H1 (cell line): ENCODE measurements around the gene TSSK6. TPM values are rescaled to one million over a fixed set of nuclear protein-coding genes. Genes with fewer than 3 reads are reported as not detected.
A peak's percentile ranks its signal among the peaks of the same experiment; 100 is the strongest.

Experiments
- CTCF ChIA-PET: fragments of 300-600 bp; sonication (Branson Sonifier 250); formaldehyde crosslinking; loops from one replicate; lab custom pipeline; 2021; ENCODE audit not compliant: partially characterized antibody; lab: Charles Lee
- POLR2A ChIA-PET: fragments of 300-600 bp; sonication (Branson Sonifier 250); formaldehyde crosslinking; loops from one replicate; lab custom pipeline; 2021; ENCODE audit warnings: inconsistent platforms; ENCODE audit not compliant: partially characterized antibody; lab: Charles Lee
- DNase-seq, 2 experiments: peaks; one replicate each; pipeline versions ENCODE4 v3.0.0 to v3.0.0-alpha.2; 2010 to 2022; ENCODE audit warnings: low spot score in 2 of 2, low read depth in 1 of 2, mixed read lengths in 1 of 2
- FAIRE-seq: peaks from 2 replicates; lab custom pipeline; 2011; peaks lifted over from hg19 to GRCh38; lab: Jason Lieb, UNC
- H2AFZ ChIP-seq: 2 replicates; pipeline ENCODE4 v1.8.1; 2012; ENCODE audit warnings: low read length, inconsistent platforms
- H2AK5ac ChIP-seq: 2 replicates; pipeline ENCODE4 v1.6.1; 2013; ENCODE audit warnings: low read depth, low read length
- H2BK120ac ChIP-seq: replicated peaks from 2 replicates; pipeline ENCODE3; 2013; ENCODE audit warnings: low read depth, low read length, inconsistent platforms
- H2BK12ac ChIP-seq: 2 replicates; pipeline ENCODE4 v1.6.1; 2013; ENCODE audit warnings: low read depth, low read length
- H2BK15ac ChIP-seq: 2 replicates; pipeline ENCODE4 v1.6.1; 2013; ENCODE audit warnings: low read length
- H2BK20ac ChIP-seq: 2 replicates; pipeline ENCODE4 v1.6.1; 2013; ENCODE audit warnings: low read length
- H2BK5ac ChIP-seq: 2 replicates; pipeline ENCODE4 v1.6.1; 2013; ENCODE audit warnings: low read depth, low read length
- H3K14ac ChIP-seq: 2 replicates; pipeline ENCODE4 v1.6.1; 2013; ENCODE audit warnings: inconsistent platforms; ENCODE audit not compliant: insufficient read length
- H3K18ac ChIP-seq: 2 replicates; pipeline ENCODE4 v1.6.1; 2013; ENCODE audit warnings: low read length; ENCODE audit errors: extremely low read depth
- H3K23ac ChIP-seq: 2 replicates; pipeline ENCODE4 v1.6.1; 2013; ENCODE audit warnings: inconsistent platforms; ENCODE audit not compliant: insufficient read length
- H3K23me2 ChIP-seq: 2 replicates; pipeline ENCODE4 v1.6.1; 2013; ENCODE audit warnings: low read depth, low read length
- H3K27ac ChIP-seq: 2 replicates; pipeline ENCODE4 v1.6.1; 2011; ENCODE audit warnings: low read depth, low read length, inconsistent platforms
- H3K27me3 ChIP-seq, 4 experiments: replicated peaks in 1 of 4; 1 replicate in 1 of 4; 2 replicates in 3 of 4; pipeline versions ENCODE4 v1.6.1 to v1.8.1; 2011 to 2013; ENCODE audit warnings: low read length in 3 of 4, mild to moderate bottlenecking in 3 of 4, inconsistent platforms in 2 of 4, mixed read lengths in 2 of 4, moderate library complexity in 1 of 4; ENCODE audit not compliant: control insufficient read depth in 3 of 4, insufficient read depth in 3 of 4; ENCODE audit errors: extremely low read depth in 1 of 4
- H3K36me3 ChIP-seq, 4 experiments: 2 replicates each; pipeline versions ENCODE4 v1.6.1 to v1.8.1; 2011 to 2013; ENCODE audit warnings: mild to moderate bottlenecking in 4 of 4, low read length in 3 of 4, moderate library complexity in 2 of 4, control low read depth in 1 of 4, inconsistent platforms in 1 of 4; ENCODE audit not compliant: insufficient read depth in 4 of 4, control insufficient read depth in 2 of 4
- H3K4ac ChIP-seq: replicated peaks from 2 replicates; pipeline ENCODE3; 2013; ENCODE audit warnings: low read length, low read depth, mixed read lengths, inconsistent platforms; ENCODE audit not compliant: insufficient read length
- H3K4me1 ChIP-seq, 4 experiments: replicated peaks in 1 of 4; 1 replicate in 1 of 4; 2 replicates in 3 of 4; pipeline versions ENCODE4 v1.6.1 to v1.8.1; 2011 to 2013; ENCODE audit warnings: low read length in 3 of 4, inconsistent platforms in 2 of 4, mixed read lengths in 1 of 4; ENCODE audit not compliant: insufficient read depth in 4 of 4, control insufficient read depth in 3 of 4
- H3K4me2 ChIP-seq, 2 experiments: 2 replicates each; pipeline versions ENCODE4 v1.6.1 to v1.8.1; 2011 to 2013; ENCODE audit warnings: low read depth in 2 of 2, low read length in 2 of 2, control low read depth in 1 of 2, inconsistent platforms in 1 of 2, mild to moderate bottlenecking in 1 of 2; ENCODE audit not compliant: insufficient read depth in 1 of 2
- H3K4me3 ChIP-seq, 4 experiments: fragments of 200-600, 300-600 bp in 1 of 4; sonication (generic), shearing (Covaris generic), sonication (Bioruptor Twin) in 1 of 4; 2 replicates each; pipeline versions ENCODE4 v1.5.1 to v1.8.1; 2011 to 2016; ENCODE audit warnings: low read length in 4 of 4, low read depth in 3 of 4, control low read depth in 2 of 4, inconsistent platforms in 2 of 4, mild to moderate bottlenecking in 2 of 4, mixed read lengths in 1 of 4, moderate library complexity in 1 of 4; ENCODE audit not compliant: insufficient read depth in 2 of 4; ENCODE audit errors: extremely low read depth in 1 of 4
- H3K56ac ChIP-seq: replicated peaks from 2 replicates; pipeline ENCODE3; 2013; ENCODE audit warnings: low read depth, mild to moderate bottlenecking, mixed read lengths, low read length, inconsistent platforms; ENCODE audit not compliant: insufficient read length
- H3K79me1 ChIP-seq: 2 replicates; pipeline ENCODE4 v1.6.1; 2013; ENCODE audit warnings: low read depth, low read length, control low read depth
- H3K79me2 ChIP-seq, 2 experiments: 2 replicates each; pipeline versions ENCODE4 v1.6.1 to v1.8.1; 2012 to 2013; ENCODE audit warnings: low read length in 2 of 2, mild to moderate bottlenecking in 2 of 2, inconsistent platforms in 1 of 2; ENCODE audit not compliant: insufficient read depth in 2 of 2, control insufficient read depth in 1 of 2
- H3K9ac ChIP-seq, 4 experiments: replicated peaks in 1 of 4; 1 replicate in 1 of 4; 2 replicates in 3 of 4; pipeline versions ENCODE4 v1.6.1 to v1.8.1; 2011 to 2013; ENCODE audit warnings: low read depth in 3 of 4, low read length in 3 of 4, control low read depth in 2 of 4, mild to moderate bottlenecking in 2 of 4, moderate library complexity in 2 of 4, inconsistent platforms in 1 of 4; ENCODE audit errors: extremely low read depth in 1 of 4
- H3K9me3 ChIP-seq, 2 experiments: 2 replicates each; pipeline versions ENCODE4 v1.6.1 to v1.8.1; 2012 to 2013; ENCODE audit warnings: mild to moderate bottlenecking in 2 of 2, moderate library complexity in 2 of 2, control low read depth in 1 of 2, inconsistent platforms in 1 of 2, low read depth in 1 of 2, low read length in 1 of 2, mixed read lengths in 1 of 2; ENCODE audit not compliant: insufficient read depth in 2 of 2
- H4K20me1 ChIP-seq, 2 experiments: replicated peaks in 1 of 2; 2 replicates each; pipeline versions ENCODE3 to v1.8.1; 2011 to 2013; ENCODE audit warnings: inconsistent platforms in 2 of 2, low read length in 2 of 2, mild to moderate bottlenecking in 1 of 2; ENCODE audit not compliant: insufficient read depth in 2 of 2, control insufficient read depth in 1 of 2
- H4K5ac ChIP-seq: 2 replicates; pipeline ENCODE4 v1.6.1; 2013; ENCODE audit warnings: low read length, low read depth, mixed read lengths, inconsistent platforms; ENCODE audit not compliant: insufficient read length
- H4K8ac ChIP-seq: 2 replicates; pipeline ENCODE4 v1.8.0; 2013; ENCODE audit warnings: mild to moderate bottlenecking, moderate library complexity, low read length, inconsistent platforms; ENCODE audit not compliant: insufficient read depth; ENCODE audit errors: extremely low read depth
- H4K91ac ChIP-seq: replicated peaks from 2 replicates; pipeline ENCODE3; 2013; ENCODE audit warnings: low read length, mixed read lengths, inconsistent platforms; ENCODE audit not compliant: insufficient read length
- ASH2L ChIP-seq: fragments of 200-600, 300-600 bp; sonication (generic); IDR thresholded peaks from one replicate; pipeline ENCODE4 v1.7.1; 2017; ENCODE audit warnings: low read length
- ATF3 ChIP-seq: IDR thresholded peaks from 2 replicates; pipeline ENCODE4 v1.6.1; 2011; ENCODE audit warnings: low read depth, mild to moderate bottlenecking, low read length; ENCODE audit not compliant: insufficient read depth
- CBX8 ChIP-seq: fragments of 300-800, 300-1000 bp; sonication (generic); IDR thresholded peaks from 2 replicates; pipeline ENCODE4 v1.7.1; 2016; ENCODE audit warnings: low read depth, low read length, borderline replicate concordance
- CREB1 ChIP-seq: IDR thresholded peaks from 2 replicates; pipeline ENCODE4 v1.6.1; 2012; ENCODE audit warnings: inconsistent platforms
- PHF8 ChIP-seq: fragments of 200-600 bp; sonication (generic); conservative IDR thresholded peaks from 2 replicates; pipeline ENCODE4 v1.7.1; 2012; ENCODE audit warnings: low read depth, mild to moderate bottlenecking, inconsistent platforms, low read length, moderate library complexity
- SAP30 ChIP-seq: fragments of 300-600 bp; sonication (generic); IDR thresholded peaks from 2 replicates; pipeline ENCODE4 v1.7.1; 2012; ENCODE audit warnings: low read length, moderate library complexity, mild to moderate bottlenecking, inconsistent platforms; ENCODE audit not compliant: insufficient read depth, insufficient replicate concordance
- WGBS, 2 experiments: shearing (Covaris generic) in 1 of 2; methylation state at CpG; one replicate each; pipeline versions ENCODE4 v1.1.6 to v1.1.7; 2013 to 2015; ENCODE audit warnings: low lambda C conversion rate in 2 of 2, mixed read lengths in 2 of 2, inconsistent platforms in 1 of 2, low coverage in 1 of 2, missing lambda C conversion rate in 1 of 2; ENCODE audit not compliant: insufficient replicate concordance in 2 of 2, insufficient coverage in 1 of 2, insufficient read length in 1 of 2; ENCODE audit errors: extremely low coverage in 1 of 2, missing lambda C conversion rate in 1 of 2; 5-methylcytosine and 5-hydroxymethylcytosine counted together
- polyA plus RNA-seq, 7 experiments: library from polyadenylated mRNA; depleted of rRNA in 3 of 7; stranded (reverse) in 5 of 7; unstranded in 2 of 7; fragments of >200 nt in 5 of 7; fragments of 200-250 nt in 2 of 7; gene quantifications; 1 replicate in 5 of 7; 2 replicates in 1 of 7; 4 replicates in 1 of 7; pipeline versions ENCODE4 v1.2.1 to v1.2.3, GENCODE V29; 2011 to 2013; ENCODE audit warnings: missing spikeins in 2 of 7, mixed read lengths in 2 of 7
- total RNA-seq: library from RNA; stranded (reverse); fragmentation: NEBNext Ultra II Directional; extraction: Animal tissue kit (Norgen Biotek cat#: 25700); gene quantifications from 2 replicates; pipeline ENCODE4 v1.2.1, GENCODE V29; 2021
- TF ChIP-seq, protein P1 (sequence below), 3 experiments: IDR thresholded peaks; 1 replicate in 2 of 3; 2 replicates in 1 of 3; pipeline versions ENCODE4 v1.5.1 to v1.6.1; 2011; ENCODE audit warnings: low read length in 3 of 3, mild to moderate bottlenecking in 3 of 3, inconsistent platforms in 2 of 3, low read depth in 1 of 3, moderate library complexity in 1 of 3; ENCODE audit not compliant: insufficient read depth in 1 of 3; ENCODE audit errors: control extremely low read depth in 1 of 3

Gene TSSK6
- total and polyA plus RNA-seq, 2 of the 8 experiments (the other 6 are each of a cell fraction or from before 2014, with no cell fraction given): 3.6 to 7.8 TPM

DNA sequence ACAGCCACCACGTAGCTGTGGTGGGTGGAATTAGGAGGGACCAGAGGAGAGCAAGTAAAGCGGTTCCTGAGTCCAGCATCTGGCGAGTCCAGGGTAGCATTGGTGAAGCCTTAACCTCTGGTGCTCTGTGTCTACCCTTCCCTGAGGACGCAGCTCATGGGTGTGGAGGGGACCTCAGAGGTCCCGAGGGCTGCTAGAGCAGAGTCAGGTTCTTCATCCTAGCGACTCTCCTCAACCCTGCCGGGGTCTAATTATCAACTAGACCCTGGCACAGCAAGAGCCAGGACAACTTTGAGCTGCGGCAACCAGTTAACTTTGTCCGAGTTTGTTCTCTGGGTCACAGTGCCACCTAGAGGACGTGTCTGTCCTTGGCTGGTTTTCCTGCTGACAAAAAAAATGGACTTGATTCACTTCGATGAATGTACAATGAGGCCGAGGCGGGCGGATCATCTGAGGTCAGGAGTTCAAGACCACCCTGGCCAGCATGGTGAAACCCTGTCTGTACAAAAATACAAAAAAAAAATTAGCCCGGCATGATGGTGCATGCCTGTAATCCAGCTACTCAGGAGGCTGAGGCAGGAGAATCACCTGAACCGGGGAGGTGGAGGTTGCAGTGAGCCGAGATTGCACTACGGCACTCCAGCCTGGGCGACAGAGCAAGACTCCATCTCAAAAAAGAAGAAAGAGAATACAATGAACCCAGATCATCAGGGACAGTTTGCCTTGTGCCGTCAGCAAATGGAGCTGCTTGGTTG lies 25.0 kb downstream of the TSSK6 start:
- Histone ChIP-seq H2BK12ac (peak overlapping the region; percentile 41), H2AFZ (no peak overlapping the region), H4K8ac (peak overlapping the region; percentile 81; the same call in 1 of the 2 replicates), H3K14ac (no peak overlapping the region), H4K5ac (no peak overlapping the region), H3K79me2 (peaks cover 0 to 46% of the 10 kb centered on the region in 2 experiments; a peak in 2 of 4 replicates), H2BK120ac (no peak overlapping the region), H2AK5ac (no peak overlapping the region), H3K4me3 (no peak overlapping the region), H2BK20ac (no peak overlapping the region), H3K27me3 (no peaks in the 10 kb centered on the region), H2BK15ac (no peak overlapping the region), H3K4ac (no peak overlapping the region), H3K27ac (peak overlapping the region; percentile 67; the same call in 1 of the 2 replicates), H3K4me2 (no peak overlapping the region; a peak in 1 of 4 replicates), H3K56ac (no peak overlapping the region), H3K23me2 (no peaks in the 10 kb centered on the region), H3K79me1 (peaks cover 16% of the 10 kb centered on the region; the same call in 1 of the 2 replicates), H4K20me1 (peaks cover 14 to 19% of the 10 kb centered on the region in 2 experiments), H3K36me3 (peaks cover 7 to 19% (median 14%) of the 10 kb centered on the region in 4 experiments; a peak in 7 of 8 replicates), H3K9ac (no peak overlapping the region; a peak in 2 of 7 replicates), H3K9me3 (no peaks in the 10 kb centered on the region), H3K23ac (no peak overlapping the region), H2BK5ac (peak overlapping the region; percentile 16), H3K4me1 (peaks cover 11 to 28% (median 18%) of the 10 kb centered on the region in 4 experiments), H4K91ac (no peak overlapping the region), H3K18ac (no peak overlapping the region)
- FAIRE-seq (peak; percentile 97), DNase-seq (peak; percentile 44 to 87)
- CTCF ChIA-PET: interaction anchor here (0.6 to 9.8 kb wide), 55 partner anchors 9 to 1130 kb away, joined by 3 to 146 read pairs (median 5); partner anchors contain the start of genes GATAD2A, NDUFA13 and TSSK6
- POLR2A ChIA-PET: interaction anchor here (0.9 to 4.3 kb wide), 15 partner anchors 12 to 127 kb away, joined by 3 to 44 read pairs (median 4); partner anchors contain the start of genes GATAD2A and NDUFA13
- 63% methylated on average over 20 of the region's 20 CpGs; no CpG with 5 or more reads in 1 of the 2 experiments for WGBS, 2 experiments
- TF ChIP-seq, protein P1, sequence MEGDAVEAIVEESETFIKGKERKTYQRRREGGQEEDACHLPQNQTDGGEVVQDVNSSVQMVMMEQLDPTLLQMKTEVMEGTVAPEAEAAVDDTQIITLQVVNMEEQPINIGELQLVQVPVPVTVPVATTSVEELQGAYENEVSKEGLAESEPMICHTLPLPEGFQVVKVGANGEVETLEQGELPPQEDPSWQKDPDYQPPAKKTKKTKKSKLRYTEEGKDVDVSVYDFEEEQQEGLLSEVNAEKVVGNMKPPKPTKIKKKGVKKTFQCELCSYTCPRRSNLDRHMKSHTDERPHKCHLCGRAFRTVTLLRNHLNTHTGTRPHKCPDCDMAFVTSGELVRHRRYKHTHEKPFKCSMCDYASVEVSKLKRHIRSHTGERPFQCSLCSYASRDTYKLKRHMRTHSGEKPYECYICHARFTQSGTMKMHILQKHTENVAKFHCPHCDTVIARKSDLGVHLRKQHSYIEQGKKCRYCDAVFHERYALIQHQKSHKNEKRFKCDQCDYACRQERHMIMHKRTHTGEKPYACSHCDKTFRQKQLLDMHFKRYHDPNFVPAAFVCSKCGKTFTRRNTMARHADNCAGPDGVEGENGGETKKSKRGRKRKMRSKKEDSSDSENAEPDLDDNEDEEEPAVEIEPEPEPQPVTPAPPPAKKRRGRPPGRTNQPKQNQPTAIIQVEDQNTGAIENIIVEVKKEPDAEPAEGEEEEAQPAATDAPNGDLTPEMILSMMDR (IDR thresholded peaks at IDR 0.05; ENCODE audit: control extremely low read depth in 1 of 3, insufficient read depth in 1 of 3, low read depth in 1 of 3, low read length in 3 of 3): peak; percentile 71 to 86 (median 81)
- TF ChIP-seq PHF8: no peak
- no peak for TF ChIP-seq ATF3
- TF ChIP-seq ASH2L: no peak
- no peak for TF ChIP-seq CBX8
- TF ChIP-seq SAP30: no peak
- TF ChIP-seq CREB1: no peak
